WTC11 (cell line): ENCODE data around the gene SLC38A4.

Experiments used
- CTCF ChIP-seq: fragments of 200-600 bp; IDR thresholded peaks from 2 replicates; pipeline ENCODE4 v1.8.0; 2022; ENCODE audit warnings: antibody characterized with exemption
- FOXP4 ChIP-seq: sonication (generic); formaldehyde crosslinking; IDR thresholded peaks from 2 replicates; pipeline ENCODE4 v1.8.0; 2022; ENCODE audit warnings: mild to moderate bottlenecking, missing genetic modification reagents
- NR3C1 ChIP-seq: sonication (generic); formaldehyde crosslinking; conservative IDR thresholded peaks from 2 replicates; pipeline ENCODE4 v1.8.1; 2023; ENCODE audit warnings: low read depth, mild to moderate bottlenecking, missing genetic modification reagents
- TP53 ChIP-seq: sonication (generic); formaldehyde crosslinking; IDR thresholded peaks from 2 replicates; pipeline ENCODE4 v1.8.1; 2023; ENCODE audit warnings: mild to moderate bottlenecking, missing genetic modification reagents
- ZBTB43 ChIP-seq: sonication (generic); formaldehyde crosslinking; IDR thresholded peaks from 2 replicates; pipeline ENCODE4 v1.8.1; 2023; ENCODE audit warnings: mild to moderate bottlenecking, missing genetic modification reagents
- ZNF219 ChIP-seq: sonication (generic); formaldehyde crosslinking; IDR thresholded peaks from 2 replicates; pipeline ENCODE4 v1.8.0; 2023; ENCODE audit warnings: missing genetic modification reagents, mild to moderate bottlenecking, borderline replicate concordance
- ZNF263 ChIP-seq: sonication (generic); formaldehyde crosslinking; IDR thresholded peaks from 2 replicates; pipeline ENCODE4 v1.8.1; 2022; ENCODE audit warnings: low read depth, mild to moderate bottlenecking, moderate library complexity, missing genetic modification reagents
- ZNF317 ChIP-seq: sonication (generic); formaldehyde crosslinking; IDR thresholded peaks from 2 replicates; pipeline ENCODE4 v1.8.1; 2023; ENCODE audit warnings: low read depth, mild to moderate bottlenecking, moderate library complexity, missing genetic modification reagents, borderline replicate concordance
- ZNF512 ChIP-seq: sonication (generic); formaldehyde crosslinking; IDR thresholded peaks from 2 replicates; pipeline ENCODE4 v1.8.1; 2022; ENCODE audit warnings: missing genetic modification reagents, borderline replicate concordance

GRCh38 chr12:46832130-46832704 is 6.4 kb upstream of the SLC38A4 start:
- TF ChIP-seq CTCF = no peak
- no peak for TF ChIP-seq ZNF263 (CRISPR knock-in tag)
- no peak for TF ChIP-seq FOXP4 (CRISPR knock-in tag)
- no peak for TF ChIP-seq NR3C1 (CRISPR knock-in tag)
- no peak for TF ChIP-seq ZBTB43 (CRISPR knock-in tag)
- TF ChIP-seq ZNF317 = no peak
- TF ChIP-seq TP53 (CRISPR knock-in tag) = no peak
- no peak for TF ChIP-seq ZNF512 (CRISPR knock-in tag)
- TF ChIP-seq ZNF219 (CRISPR knock-in tag) = no peak
